GM21717 (cell line): ENCODE data around the gene G6PC1.
"Not testable (repeated sequence)": the region's sequence is repeated elsewhere in the genome, so short reads cannot be mapped to it uniquely, and the experiment has no call there.

Source experiments
- ATAC-seq: cut with Tn5 transposase; IDR thresholded peaks from one replicate; pipeline ENCODE4 v1.9.1; 2021; ENCODE audit warnings: mild to moderate bottlenecking, moderate library complexity; ENCODE audit not compliant: unreplicated experiment

G6PC1 gene

DNA sequence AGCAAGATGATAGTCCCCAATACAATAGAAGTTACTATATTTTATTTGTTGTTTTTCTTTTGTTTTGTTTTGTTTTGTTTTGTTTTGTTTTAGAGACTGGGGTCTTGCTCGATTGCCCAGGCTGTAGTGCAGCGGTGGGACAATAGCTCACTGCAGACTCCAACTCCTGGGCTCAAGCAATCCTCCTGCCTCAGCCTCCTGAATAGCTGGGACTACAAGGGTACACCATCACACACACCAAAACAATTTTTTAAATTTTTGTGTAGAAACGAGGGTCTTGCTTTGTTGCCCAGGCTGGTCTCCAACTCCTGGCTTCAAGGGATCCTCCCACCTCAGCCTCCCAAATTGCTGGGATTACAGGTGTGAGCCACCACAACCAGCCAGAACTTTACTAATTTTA, 618 bp upstream of the G6PC1 start:
- not testable (repeated sequence) for ATAC-seq

DNA sequence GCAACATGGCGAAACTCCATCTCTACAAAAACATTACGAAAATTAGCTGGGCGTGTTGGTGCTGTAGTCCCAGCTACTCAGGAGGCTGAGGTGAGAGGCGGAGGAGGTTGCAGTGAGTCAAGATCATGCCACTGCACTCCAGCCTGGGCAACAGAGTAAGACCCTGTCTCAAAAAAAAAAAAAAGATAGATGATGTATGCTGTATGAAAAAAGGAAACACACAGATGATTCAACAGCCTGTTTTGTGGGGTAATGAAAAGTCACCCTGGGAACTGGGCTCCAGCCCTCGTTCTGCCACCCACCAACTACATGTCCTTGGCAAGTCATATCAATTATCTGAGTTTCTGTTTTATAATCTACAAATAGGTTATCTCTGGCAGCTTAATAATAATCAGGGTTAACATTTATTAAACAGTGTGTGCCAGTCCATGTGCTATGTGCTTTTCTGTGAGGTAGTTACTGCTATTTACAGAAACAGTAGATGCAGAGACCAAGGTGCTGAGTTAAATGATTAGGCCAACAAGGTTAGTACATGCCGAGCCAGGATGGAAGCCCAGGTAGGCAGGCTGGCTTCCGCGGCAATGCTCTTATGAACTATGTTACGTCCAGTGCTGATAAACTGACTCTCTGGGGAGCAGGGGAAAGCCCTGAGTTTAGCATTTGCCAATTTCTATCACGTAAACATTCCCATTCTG, 1.1 kb downstream of the G6PC1 start:
- no peak for ATAC-seq

DNA sequence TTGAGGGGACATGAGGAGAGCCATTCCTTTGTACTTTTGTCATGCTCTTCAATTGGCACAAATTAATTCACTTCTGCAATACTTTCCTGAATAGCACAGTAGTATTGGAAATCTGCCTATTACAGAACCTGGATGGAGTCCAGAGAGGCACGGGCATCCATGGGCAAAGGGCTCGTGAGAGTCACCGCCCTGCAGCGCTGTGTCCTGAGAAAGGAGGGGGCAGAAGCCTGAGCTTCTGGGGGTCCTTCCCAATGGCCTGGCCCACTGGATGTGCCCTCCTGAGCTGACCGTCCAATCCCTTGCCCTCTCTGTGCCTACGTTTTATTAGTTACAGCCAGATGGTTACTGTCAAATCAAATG, 3.5 kb downstream of the G6PC1 start:
- no peak for ATAC-seq

DNA sequence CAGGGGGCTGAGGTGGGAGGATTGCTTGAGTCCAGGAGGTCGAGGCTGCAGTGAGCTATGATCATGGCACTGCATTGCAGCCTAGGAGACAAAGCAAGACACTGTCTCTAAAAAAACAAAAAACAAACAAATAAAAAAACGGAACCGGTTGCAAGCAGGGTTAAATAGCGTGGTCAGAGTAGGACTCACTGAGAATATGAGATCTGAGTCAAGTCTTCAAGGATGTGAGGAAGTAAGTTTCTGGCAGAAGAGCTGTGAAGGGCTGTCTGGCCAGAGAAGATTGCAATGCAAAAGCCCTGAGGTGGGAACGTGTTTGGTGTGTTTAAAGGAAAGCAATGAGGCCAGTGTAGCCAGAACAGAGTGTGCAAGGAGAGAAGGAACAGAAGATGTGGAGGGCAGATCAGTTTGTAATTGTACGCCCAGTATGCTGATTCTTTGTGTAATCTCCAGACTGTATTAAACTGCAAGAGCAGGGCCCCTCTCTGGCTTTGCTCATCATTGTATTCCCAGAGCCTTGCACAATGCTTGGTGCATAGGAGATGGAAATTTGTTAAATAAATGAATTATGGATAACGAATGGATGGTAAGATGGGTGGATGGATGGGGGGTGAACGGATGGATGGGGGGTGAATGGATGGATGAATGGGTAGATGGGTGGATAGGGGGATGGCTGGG, 6.3 kb downstream of the G6PC1 start:
- ATAC-seq = no peak

DNA sequence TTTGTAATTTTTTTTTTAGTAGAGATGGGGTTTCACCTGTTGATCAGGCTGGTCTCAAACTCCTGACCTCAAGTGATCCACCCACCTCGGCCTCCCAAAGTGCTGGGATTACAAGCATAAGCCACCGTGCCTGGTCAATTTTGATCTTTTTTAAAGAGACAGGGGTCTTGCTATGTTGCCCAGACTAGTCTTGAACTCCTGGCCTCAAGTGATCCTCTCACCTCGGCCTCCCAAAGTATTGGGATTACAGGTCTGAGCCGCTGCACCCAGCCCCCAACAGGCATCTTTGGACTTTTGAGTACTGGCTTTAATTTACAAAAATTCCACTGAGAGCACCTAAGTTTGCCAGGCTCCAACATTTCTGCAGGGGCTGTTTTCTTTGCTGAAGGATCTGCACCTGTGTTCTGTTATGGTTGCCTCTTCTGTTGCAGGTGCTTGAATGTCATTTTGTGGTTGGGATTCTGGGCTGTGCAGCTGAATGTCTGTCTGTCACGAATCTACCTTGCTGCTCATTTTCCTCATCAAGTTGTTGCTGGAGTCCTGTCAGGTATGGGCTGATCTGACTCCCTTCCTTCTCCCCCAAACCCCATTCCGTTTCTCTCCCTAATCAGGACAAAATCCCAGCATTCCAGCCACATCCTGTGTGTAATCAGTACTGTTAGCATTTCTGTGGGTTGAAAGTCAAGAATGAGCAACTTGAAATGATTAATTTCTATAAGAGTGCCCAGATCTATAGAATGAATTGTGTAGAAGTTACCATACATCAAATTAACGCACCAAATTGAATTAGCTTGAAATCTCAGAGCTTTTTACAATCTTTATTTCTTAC, 8.5 kb downstream of the G6PC1 start:
- ATAC-seq = no peak

DNA sequence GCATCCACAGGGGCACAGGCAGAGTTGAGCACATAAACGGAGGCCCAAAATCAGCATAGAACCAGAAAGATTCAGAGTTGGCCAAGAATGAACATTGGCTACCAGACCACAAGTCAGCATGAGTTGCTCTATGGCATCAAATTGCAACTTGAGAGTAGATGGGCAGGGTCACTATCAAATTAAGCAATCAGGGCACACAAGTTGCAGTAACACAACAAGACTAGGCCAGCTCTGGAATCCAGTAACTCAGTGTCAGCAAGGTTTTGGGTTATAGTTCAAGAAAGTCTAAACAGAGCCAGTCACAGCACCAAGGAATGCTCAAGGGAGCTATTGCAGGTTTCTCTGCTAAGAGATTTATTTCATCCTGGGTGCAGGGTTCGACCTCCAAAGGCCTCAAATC, 12.9 kb downstream of the G6PC1 start:
- ATAC-seq = no peak

DNA sequence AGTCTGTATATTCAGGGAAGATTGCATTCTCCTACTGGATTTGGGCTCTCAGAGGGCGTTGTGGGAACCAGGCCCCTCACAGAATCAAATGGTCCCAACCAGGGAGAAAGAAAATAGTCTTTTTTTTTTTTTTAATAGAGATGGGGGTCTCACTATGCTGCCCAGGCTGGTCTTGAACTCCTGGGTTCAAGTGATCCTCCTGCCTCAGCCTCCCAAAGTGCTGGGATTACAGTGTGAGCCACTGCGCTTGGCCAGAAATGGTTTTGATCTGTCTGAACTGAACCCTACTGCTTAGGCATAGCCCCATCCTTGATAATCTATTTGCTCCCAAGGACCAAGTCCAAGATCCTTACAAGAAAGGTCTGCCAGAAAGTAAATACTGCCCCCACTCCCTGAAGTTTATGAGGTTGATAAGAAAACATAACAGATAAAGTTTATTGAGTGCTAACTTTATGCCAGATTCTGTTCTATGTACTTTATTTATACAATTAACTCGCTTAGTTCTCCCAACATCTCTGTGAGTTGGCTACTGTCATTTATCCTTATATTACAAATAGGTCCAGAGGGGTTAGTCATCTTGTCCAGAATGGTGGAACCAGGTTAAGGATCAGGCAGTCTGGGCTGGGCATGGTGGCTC, 13.5 kb downstream of the G6PC1 start:
- ATAC-seq = no peak

DNA sequence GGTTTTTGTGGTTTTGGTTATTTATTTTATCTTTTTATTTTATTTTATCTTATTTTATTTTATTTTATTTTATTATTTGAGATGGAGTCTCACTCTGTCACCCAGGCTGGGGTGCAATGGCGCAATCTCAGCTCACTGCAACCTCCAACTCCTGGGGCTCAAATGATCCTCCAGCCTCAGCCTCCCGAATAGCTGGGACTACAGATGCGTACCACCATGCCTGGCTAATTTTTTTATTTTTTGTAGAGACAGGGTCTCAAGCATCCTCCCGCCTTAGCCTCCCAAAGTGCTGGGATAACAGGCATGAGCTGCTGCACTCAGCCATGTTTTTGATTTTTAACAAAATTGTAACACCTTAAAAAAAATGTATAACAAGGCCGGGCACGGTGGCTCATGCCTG, 14.7 kb downstream of the G6PC1 start:
- ATAC-seq = not testable (repeated sequence)

DNA sequence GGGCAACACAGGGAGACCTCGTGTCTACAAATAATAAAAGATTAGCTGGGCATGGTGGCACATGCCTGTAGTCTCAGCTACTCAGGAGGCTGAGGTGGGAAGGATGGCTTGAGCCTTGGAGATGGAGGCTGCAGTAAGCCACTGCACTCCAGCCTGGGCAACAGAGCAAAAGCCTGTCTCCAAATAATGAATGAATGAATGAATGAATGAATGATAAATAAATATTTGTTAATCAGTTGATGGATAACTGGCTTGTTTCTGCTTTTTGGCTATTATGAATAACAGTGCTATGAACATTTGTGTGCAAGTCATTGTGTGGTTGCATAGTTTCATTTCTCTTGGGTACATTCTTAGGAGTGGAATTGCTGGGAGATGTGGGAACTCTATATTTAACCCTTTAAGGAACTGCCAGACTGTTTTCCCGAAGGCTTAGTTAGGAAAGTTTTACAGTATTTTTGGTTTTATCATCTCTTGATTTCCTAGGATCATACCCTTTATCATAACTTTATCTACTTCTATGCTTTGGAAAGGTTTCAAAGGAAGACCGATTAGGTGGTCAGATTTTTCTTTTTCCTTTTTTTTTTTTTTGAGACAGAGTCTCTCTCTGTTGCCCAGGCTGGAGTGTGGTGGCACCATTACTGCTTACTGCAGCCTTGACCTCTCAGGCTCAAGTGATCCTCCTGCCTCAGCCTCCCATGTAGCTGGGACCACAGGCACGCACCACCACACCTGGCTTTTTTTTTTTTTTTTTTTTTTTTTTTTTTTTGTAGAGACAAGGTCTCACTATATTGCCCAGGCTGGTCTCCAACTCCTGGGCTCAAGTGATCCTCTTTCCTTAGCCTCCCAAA, 16.0 kb downstream of the G6PC1 start:
- not testable (repeated sequence) for ATAC-seq

DNA sequence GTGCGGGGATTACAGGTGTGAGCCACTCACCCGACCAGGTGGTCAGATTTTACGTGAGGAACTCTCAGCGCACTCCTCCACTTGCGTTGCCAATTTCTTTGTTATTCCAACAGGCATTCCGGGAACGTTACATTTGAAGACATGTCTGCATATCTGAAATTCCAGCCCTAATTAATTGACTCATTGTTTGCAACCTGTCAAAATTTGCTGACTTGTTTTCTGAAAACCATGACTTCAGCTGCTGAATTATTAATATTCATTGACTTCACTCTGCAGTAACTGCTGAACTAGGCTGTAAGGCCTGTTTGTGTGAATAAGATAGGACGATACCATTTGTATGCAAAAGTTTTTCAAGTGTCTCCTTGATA, 16.6 kb downstream of the G6PC1 start:
- ATAC-seq = no peak

DNA sequence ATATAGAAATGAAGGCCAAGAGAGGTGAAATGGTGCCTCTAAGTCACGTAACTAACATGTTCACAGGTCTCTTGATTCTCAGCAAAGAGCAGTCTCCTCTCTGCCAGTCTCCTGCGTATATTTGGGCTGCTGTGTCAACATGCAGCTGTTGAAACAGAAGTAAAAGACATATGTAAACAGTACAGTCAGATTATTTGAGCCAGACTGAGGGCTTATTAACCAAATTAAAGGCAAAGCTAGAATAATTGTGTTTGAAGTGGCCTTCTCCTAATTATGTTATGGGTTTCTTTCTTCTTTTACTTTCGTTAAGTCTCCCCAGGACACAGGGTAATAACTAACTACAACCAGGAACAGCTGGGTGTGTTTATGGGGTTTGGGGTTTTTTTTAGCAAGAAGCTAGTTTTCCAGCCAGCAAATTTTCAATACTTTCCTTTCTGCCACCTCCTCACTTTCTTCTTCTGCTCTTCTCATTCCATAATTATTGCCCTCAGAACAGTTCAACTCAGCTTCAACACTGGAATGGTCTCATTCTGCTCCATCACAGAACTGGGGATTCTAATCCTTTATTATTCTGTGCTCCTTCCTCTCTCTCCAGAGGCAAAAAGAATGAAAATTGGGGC, 18.4 kb downstream of the G6PC1 start:
- ATAC-seq = no peak

DNA sequence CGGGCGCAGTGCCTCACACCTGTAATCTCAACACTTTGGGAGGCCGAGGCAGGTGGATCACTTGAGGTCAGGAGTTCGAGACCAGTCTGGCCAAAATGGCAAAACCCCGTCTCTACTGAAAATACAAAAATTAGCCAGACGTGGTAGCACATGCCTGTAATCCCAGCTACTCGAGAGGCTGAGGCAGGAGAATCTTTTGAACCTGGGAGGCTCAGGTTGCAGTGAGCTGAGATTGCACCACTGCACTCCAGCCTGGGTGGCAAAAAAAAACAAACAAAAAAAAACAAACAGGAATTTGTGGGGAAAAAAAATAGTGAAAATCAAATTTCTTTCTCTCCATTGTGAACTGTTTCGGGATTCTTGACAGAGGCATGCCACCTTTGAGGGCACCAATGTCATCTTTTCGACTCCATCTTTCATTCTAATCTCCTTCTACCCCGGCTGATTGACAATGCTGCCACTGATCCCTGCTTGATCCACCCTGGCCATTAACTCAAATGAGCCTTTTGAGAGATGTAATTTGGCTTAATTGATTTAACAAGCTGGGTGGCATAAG, 19.0 kb downstream of the G6PC1 start:
- ATAC-seq = not testable (repeated sequence)

DNA sequence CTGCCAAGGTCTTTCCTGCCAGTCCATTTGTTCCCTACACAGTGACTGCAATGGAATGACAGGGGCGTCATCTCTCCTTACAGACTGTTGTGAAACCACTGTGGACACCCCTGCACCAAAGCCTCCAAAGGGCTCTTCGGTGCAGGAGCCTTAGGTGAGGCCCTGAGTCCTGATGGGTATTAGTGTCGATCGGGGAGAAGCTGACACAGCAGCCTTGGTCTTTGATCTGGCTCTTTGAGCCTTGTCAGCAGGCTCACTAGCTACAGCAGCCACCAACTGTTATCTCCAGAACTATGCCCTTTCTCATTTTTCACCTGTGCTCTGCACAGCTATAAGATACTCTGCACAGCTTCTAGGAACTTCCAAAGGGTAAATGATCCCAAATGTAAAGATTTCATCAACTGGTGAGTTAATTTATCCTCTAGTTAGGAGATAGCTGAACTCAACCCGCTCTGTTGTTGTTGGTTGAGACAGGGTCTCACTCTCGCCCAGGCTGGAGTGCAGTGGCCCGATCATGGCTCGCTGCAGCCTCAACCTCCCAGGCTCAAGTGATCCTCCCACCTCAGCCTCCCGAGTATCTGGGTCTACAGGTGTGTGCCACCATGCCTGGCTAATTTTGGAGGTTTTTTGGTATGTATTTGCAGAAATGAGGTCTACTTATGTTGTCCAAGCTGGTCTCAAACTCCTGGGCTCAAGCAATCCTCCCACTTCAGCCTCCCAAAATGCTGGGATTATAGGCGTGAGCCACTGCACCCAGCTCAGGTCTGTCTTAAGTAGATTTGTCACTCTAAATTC, 19.7 kb downstream of the G6PC1 start:
- no peak for ATAC-seq

DNA sequence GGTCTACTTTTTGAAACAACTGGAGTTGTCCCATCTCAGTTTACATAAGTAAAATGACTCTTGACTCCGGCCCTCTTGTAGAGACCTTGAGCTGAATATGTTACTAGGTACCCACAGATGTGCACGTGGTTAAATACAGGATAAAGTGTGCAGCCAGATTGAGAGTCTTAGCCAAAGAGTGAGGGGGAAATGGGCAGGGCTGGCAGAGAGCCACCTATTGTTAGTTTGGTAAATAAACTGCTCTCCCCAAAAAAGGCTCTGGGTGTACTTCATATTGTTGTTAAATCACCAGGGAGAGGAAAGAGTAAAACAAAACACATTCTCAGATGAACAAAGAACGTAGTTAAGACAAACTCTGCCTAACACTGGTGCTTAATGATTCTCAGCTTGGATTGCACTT, 20.3 kb downstream of the G6PC1 start:
- no peak for ATAC-seq

DNA sequence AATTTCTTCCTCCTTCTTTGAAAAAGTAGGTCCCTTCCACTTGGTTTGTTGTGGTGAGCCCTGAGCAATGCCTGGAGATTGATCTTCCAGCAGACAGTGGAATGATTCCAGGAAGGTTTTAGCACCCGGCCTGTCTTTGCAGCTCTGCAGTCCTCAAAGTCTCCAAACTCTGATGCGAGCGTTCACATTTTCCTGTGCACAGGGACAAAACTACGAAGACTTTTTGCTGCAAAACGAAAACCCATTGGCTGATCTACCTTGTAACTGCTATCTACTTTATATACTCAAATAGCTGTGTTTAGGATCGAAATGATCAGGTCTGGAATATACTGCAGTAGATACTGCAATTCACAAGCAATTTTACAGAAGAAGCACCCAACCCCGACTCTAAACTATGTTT, 21.7 kb downstream of the G6PC1 start:
- no peak for ATAC-seq

DNA sequence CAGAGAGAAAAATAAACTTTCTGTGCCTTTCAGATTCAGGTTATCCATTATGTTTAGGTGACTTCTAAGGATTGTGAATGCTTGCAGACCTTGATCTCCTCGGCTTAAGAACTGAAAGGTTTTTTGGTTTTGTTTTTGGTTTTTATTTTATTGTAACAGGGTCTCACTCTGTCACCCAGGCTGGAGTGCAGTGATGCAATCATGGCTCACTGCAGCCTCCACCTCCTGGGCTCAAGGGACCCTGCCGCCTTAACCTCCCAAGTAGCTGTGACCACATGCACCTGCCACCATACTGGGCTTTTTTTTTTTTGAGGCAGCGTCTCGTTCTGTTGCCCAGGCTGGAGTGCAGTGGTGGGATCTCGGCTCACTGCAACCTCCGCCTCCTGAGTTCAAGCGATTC, 22.9 kb downstream of the G6PC1 start:
- ATAC-seq = not testable (repeated sequence)

DNA sequence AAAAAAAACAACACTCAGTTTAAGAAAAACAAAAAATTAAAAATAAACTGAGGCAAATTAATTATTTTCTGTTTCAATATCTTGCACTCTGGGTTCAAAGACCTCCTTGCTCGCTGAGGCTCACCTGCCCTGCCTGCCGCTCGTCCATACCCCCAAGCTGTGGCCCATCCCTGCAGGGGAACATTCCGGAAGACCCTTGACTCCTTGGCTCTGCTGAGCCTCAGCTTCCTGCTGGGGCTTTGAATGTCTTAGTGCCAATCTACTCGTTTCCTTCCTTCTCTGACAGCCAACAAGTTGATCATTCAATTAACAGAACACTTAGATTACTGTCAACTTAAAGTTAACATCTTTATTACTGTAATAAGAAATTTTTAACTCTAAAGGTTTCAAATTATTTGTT, 24.3 kb downstream of the G6PC1 start:
- ATAC-seq = no peak

DNA sequence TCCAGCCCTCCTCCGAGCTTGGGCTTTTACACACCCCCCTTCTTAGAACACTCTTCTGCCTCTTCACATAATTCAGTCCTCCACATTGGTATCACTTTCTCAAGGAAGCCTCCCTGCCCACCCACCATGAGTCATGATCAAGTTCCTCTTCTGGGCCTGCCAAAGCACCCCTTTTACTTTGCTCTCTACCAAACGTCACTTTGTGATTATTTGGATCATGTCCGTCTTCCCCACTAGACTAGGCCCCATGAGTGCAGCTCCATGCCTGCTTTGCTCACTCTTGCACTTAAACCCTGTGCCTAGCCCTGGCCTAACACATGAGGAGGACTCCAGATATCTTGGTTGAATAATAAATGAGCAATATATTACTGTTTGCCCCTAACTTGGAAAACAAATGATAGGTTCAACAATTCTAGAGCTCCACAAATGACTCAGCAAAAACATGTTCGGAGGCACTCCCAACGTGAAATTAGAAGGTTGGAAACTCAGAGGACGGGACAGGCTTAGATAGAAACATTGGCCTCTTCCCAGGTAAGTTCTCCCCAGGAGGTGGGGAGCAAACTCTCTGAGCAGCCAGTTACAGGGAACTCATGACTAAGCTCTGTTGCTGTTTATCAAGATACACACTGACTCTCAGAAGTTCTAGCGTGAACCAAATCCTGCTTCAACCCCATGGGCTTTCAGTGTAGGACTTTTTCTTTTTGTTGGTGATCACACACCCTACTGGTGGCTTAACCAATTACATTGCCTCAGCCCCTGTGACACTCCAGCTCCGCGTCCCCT, 28.3 kb downstream of the G6PC1 start:
- ATAC-seq = peak; percentile 55
